Adrenal gland (tissue), 12 donors: ENCODE data around the gene MACROD2. TPM values are rescaled to one million over a fixed set of nuclear protein-coding genes. Genes with fewer than 3 reads are reported as not detected.

Source experiments
- DNase-seq, 7 donors: peaks; one replicate each; pipeline ENCODE4 v3.0.0-alpha.2; 2019 to 2020
- H3K27ac ChIP-seq, 5 donors: fragments of 200-600 bp; sonication (generic) in 4 of 5; 1 replicate in 3 of 5; 2 replicates in 2 of 5; pipeline versions ENCODE4 v1.5.1 to v1.8.0; 2016 to 2020; ENCODE audit warnings: mild to moderate bottlenecking in 1 of 5
- H3K27me3 ChIP-seq: fragments of 200-600 bp; 2 replicates; pipeline ENCODE4 v1.8.0; 2021
- H3K36me3 ChIP-seq, 2 donors: fragments of 200-600 bp; replicated peaks in 1 of 2; 1 replicate in 1 of 2; 2 replicates in 1 of 2; pipeline versions ENCODE4 v1.5.1 to v1.8.0; 2018 to 2022
- H3K4me1 ChIP-seq, 2 donors: fragments of 200-600 bp; replicated peaks in 1 of 2; 1 replicate in 1 of 2; 2 replicates in 1 of 2; pipeline versions ENCODE4 v1.5.1 to v1.8.0; 2018 to 2021
- H3K4me3 ChIP-seq, 4 donors: fragments of 200-600 bp; sonication (generic) in 3 of 4; one replicate each; pipeline ENCODE4 v1.5.1; 2016 to 2018
- H3K9me3 ChIP-seq, 3 donors: fragments of 200-600 bp; sonication (generic) in 1 of 3; replicated peaks in 1 of 3; 1 replicate in 2 of 3; 2 replicates in 1 of 3; pipeline versions ENCODE4 v1.5.1 to v1.8.0; 2016 to 2021
- POLR2A ChIP-seq, 2 donors: fragments of 450-650 bp; IDR thresholded peaks; one replicate each; pipeline ENCODE4 v1.6.1; 2017; ENCODE audit warnings: antibody characterized with exemption in 2 of 2, mild to moderate bottlenecking in 2 of 2, moderate library complexity in 1 of 2
- WGBS, 4 donors: extraction: QIAGEN DNeasy Blood & Tissue Kit in 2 of 4; methylation state at CpG; one replicate each; pipeline versions ENCODE4 v1.1.5 to v1.1.7; 2013 to 2017; 5-methylcytosine and 5-hydroxymethylcytosine counted together
- intact Hi-C, 2 donors: fragments of 100-400 bp; cut with DNase I; formaldehyde crosslinking; loops; one replicate each; pipeline versions ENCODE4 v1.14.1 to v1.15.0; 2022 to 2023
- polyA plus RNA-seq, 3 donors: library from polyadenylated mRNA; stranded (reverse); fragments of 200-250 nt in 2 of 3; fragments of 350-450 nt in 1 of 3; fragmentation: Illumina TruSeq in 1 of 3; extraction: RNeasy Lipid Tissue Mini Kit (QIAGEN cat#74804) in 1 of 3; gene quantifications; one replicate each; pipeline ENCODE4 v1.2.3, GENCODE V29; 2013 to 2014
- total RNA-seq, 9 donors: library from RNA; depleted of rRNA in 4 of 9; stranded (reverse); fragments of >200 nt in 4 of 9; fragments of 120-200 nt in 1 of 9; fragmentation: NEBNext Ultra II Directional in 1 of 9; extraction: Animal tissue kit (Norgen Biotek cat#: 25700) in 1 of 9; gene quantifications; one replicate each; pipeline versions ENCODE4 v1.1.0 to v1.2.4, GENCODE V29; 2013 to 2023
- TF ChIP-seq, protein P1 (sequence below), 6 experiments: fragments of 450-650 bp in 4 of 6; fragments of 200-600 bp in 2 of 6; sonication (generic) in 1 of 6; IDR thresholded peaks; 1 replicate in 5 of 6; 2 replicates in 1 of 6; pipeline versions ENCODE4 v1.5.1 to v1.8.0; 2016 to 2021; ENCODE audit warnings: antibody characterized with exemption in 6 of 6, mild to moderate bottlenecking in 2 of 6, moderate library complexity in 1 of 6
- donor health status: healthy with polysubstance abuse.
- donor health status: Bipolar disorder and iron deficiency.
- donor health status: DM: yes; HTN: yes; CAD: no.
- donor health status: DM: no; HTN: no; CAD: no.
- donor health status: DM: no; HTN: no; CAD: no.
- donor health status: DM: yes; HTN: yes; CAD: no.

The MACROD2 gene
- total and polyA plus RNA-seq, 12 donors, result 1.1 to 21.2 (median 6.4) TPM

- no peak for DNase-seq
- Histone ChIP-seq H3K27me3 (no peaks in the 10 kb centered on the region), H3K9me3 (no peaks in the 10 kb centered on the region), H3K4me1 (no peaks in the 10 kb centered on the region), H3K27ac (no peak overlapping the region), H3K4me3 (no peak overlapping the region), H3K36me3 (no peaks in the 10 kb centered on the region)
- TF ChIP-seq, protein P1, sequence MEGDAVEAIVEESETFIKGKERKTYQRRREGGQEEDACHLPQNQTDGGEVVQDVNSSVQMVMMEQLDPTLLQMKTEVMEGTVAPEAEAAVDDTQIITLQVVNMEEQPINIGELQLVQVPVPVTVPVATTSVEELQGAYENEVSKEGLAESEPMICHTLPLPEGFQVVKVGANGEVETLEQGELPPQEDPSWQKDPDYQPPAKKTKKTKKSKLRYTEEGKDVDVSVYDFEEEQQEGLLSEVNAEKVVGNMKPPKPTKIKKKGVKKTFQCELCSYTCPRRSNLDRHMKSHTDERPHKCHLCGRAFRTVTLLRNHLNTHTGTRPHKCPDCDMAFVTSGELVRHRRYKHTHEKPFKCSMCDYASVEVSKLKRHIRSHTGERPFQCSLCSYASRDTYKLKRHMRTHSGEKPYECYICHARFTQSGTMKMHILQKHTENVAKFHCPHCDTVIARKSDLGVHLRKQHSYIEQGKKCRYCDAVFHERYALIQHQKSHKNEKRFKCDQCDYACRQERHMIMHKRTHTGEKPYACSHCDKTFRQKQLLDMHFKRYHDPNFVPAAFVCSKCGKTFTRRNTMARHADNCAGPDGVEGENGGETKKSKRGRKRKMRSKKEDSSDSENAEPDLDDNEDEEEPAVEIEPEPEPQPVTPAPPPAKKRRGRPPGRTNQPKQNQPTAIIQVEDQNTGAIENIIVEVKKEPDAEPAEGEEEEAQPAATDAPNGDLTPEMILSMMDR (IDR thresholded peaks at IDR 0.05), result no peak
- no peak for TF ChIP-seq POLR2A (IDR thresholded peaks at IDR 0.05)
- intact Hi-C loops, result no loop called here
Measured at GRCh38 chr20:15100506-15101160, 1105.3 kb downstream of the MACROD2 start.

DNA sequence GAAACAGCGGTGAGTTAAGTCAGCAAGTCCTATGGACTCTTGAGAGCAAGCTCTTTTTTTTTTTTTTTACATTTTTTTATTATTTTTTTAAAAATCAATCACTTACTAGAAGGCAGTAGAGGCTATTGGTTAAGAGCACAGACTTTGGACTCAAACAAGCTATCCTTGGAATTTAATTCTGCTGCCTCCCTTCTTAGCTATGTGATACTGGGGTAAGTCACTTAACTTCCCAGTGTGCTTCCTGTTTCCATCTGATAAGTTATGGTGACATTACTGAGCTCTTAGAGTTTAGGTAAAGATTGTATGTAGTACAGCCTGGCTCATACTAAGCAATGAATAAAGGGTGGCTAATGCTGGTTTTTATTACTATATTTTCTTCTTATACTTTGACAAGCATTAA, 1112.6 kb downstream of the MACROD2 start:
- intact Hi-C loops, result no loop called here
- no peaks in the 10 kb centered on the region for H3K36me3 ChIP-seq
- H3K27ac ChIP-seq, result no peak overlapping the region
- 35 to 95% (median 42%) methylated on average over 1 of the region's 1 CpG for WGBS, 4 donors
- no peak for DNase-seq
- no peaks in the 10 kb centered on the region for H3K9me3 ChIP-seq
- H3K27me3 ChIP-seq, result no peaks in the 10 kb centered on the region
- H3K4me3 ChIP-seq, result no peak overlapping the region
- no peak for TF ChIP-seq POLR2A (IDR thresholded peaks at IDR 0.05)
- TF ChIP-seq, protein P1 (IDR thresholded peaks at IDR 0.05), result no peak
- no peaks in the 10 kb centered on the region for H3K4me1 ChIP-seq

DNA sequence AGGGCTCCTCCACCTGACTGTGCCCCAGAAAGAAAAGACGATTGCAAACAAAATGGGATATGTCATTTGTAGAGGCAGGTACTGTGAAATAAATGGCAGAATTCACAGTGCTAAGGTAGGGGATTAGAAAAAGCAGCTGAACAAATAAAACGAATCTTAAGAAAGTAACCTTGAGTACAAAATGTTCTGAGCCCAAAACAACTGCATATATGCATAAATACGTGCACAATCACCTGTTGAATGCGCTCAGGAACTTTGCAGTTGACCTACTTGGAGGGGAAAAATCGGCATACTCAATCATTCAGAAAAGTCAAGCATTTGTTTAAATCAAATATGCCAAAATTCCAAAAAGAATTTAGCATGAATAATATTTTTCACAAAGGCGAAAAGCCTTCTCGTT, 1114.2 kb downstream of the MACROD2 start:
- Histone ChIP-seq H3K27ac (no peak overlapping the region), H3K4me3 (no peak overlapping the region), H3K4me1 (no peaks in the 10 kb centered on the region), H3K9me3 (no peaks in the 10 kb centered on the region), H3K36me3 (no peaks in the 10 kb centered on the region), H3K27me3 (no peaks in the 10 kb centered on the region)
- no peak for DNase-seq
- intact Hi-C loops, result no loop called here
- TF ChIP-seq, protein P1 (IDR thresholded peaks at IDR 0.05), result no peak
- no peak for TF ChIP-seq POLR2A (IDR thresholded peaks at IDR 0.05)
- WGBS, 4 donors, result 79 to 87% (median 84%) methylated on average over 7 of the region's 7 CpGs

DNA sequence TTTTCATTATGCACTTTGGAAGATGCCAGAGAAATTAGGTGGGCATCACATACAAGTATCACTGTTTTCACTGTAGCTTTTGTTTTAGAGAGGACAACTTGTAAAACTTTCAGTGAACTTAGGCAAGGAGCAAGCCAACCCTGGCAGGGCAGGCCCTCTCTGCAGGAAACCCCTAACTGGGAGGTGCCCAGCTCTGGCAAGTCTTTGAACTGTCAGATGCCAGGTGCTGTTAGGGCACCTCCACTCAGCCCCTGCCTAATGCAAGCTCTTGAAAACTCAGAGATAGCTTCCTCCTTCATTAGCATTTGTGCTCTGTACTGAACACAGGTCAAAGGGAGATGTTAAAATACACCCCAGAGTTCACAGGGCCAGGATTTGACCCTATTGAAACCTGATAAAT, 1116.3 kb downstream of the MACROD2 start:
- no peak overlapping the region for H3K27ac ChIP-seq
- DNase-seq, result no peak
- intact Hi-C loops, result no loop called here

More for the DNA sequence above, 1116.3 kb downstream of the MACROD2 start:
- Histone ChIP-seq H3K36me3 (no peaks in the 10 kb centered on the region), H3K9me3 (no peaks in the 10 kb centered on the region), H3K27me3 (no peaks in the 10 kb centered on the region), H3K4me3 (no peak overlapping the region), H3K4me1 (no peaks in the 10 kb centered on the region)
- TF ChIP-seq, protein P1 (IDR thresholded peaks at IDR 0.05), result no peak
- no peak for TF ChIP-seq POLR2A (IDR thresholded peaks at IDR 0.05)
